Body of pancreas (tissue), 4 donors: ENCODE measurements around the gene EPHA8. TPM values are rescaled to one million over a fixed set of nuclear protein-coding genes. Genes with fewer than 3 reads are reported as not detected.

Source experiments
- ATAC-seq: fragments of 150-250 bp; one replicate; pipeline ENCODE4 v1.9.1; 2016
- DNase-seq, 4 donors: peaks; one replicate each; pipeline ENCODE4 v3.0.0-alpha.2; 2019
- H3K27ac ChIP-seq, 4 donors: fragments of 200-600 bp; sonication (generic); 1 replicate in 3 of 4; 2 replicates in 1 of 4; pipeline versions ENCODE4 v1.5.1 to v1.6.1; 2016 to 2019; ENCODE audit warnings: mild to moderate bottlenecking in 1 of 4, mixed read lengths in 1 of 4, moderate library complexity in 1 of 4
- H3K27me3 ChIP-seq, 2 donors: fragments of 200-600 bp; sonication (generic); one replicate each; pipeline ENCODE4 v1.6.0; 2016; ENCODE audit warnings: mild to moderate bottlenecking in 1 of 2
- H3K36me3 ChIP-seq, 2 donors: fragments of 200-600 bp; sonication (generic); replicated peaks in 1 of 2; 2 replicates each; pipeline ENCODE4 v1.5.1; 2016; ENCODE audit warnings: low read depth in 2 of 2; ENCODE audit not compliant: insufficient read depth in 1 of 2
- H3K4me1 ChIP-seq: fragments of 200-600 bp; sonication (generic); one replicate; pipeline ENCODE4 v1.6.0; 2016
- H3K4me3 ChIP-seq, 2 donors: fragments of 200-600 bp; sonication (generic); 1 replicate in 1 of 2; 2 replicates in 1 of 2; pipeline ENCODE4 v1.5.1; 2016 to 2019
- H3K9me3 ChIP-seq, 3 donors: fragments of 200-600 bp; sonication (generic); 1 replicate in 2 of 3; 2 replicates in 1 of 3; pipeline ENCODE4 v1.5.1; 2016
- CTCF ChIP-seq, 7 experiments: fragments of 450-650 bp in 4 of 7; fragments of 200-600 bp in 3 of 7; sonication (generic) in 3 of 7; IDR thresholded peaks; one replicate each; pipeline ENCODE4 v1.5.1; 2016 to 2019; ENCODE audit warnings: antibody characterized with exemption in 7 of 7
- POLR2A ChIP-seq, 3 donors: fragments of 450-650 bp; IDR thresholded peaks; one replicate each; pipeline ENCODE4 v1.6.1; 2016; ENCODE audit warnings: antibody characterized with exemption in 3 of 3, mild to moderate bottlenecking in 2 of 3
- WGBS, 2 donors: methylation state at CpG; one replicate each; pipeline ENCODE4 v1.1.5; 2017; 5-methylcytosine and 5-hydroxymethylcytosine counted together
- intact Hi-C: fragments of 100-400 bp; cut with DNase I; formaldehyde crosslinking; loops from one replicate; pipeline ENCODE4 v1.15.1; 2023
- total RNA-seq, 2 donors: library from RNA; depleted of rRNA; stranded (reverse); fragments of >200 nt; gene quantifications; one replicate each; pipeline ENCODE4 v1.1.0, GENCODE V29; 2016

EPHA8 gene
- total RNA-seq, 2 donors from 2014 or later: 0.52 to 0.66 TPM

GRCh38 chr1:22627331-22627730, 64.0 kb downstream of the EPHA8 start:
- peaks cover 11% of the 10 kb centered on the region for H3K4me1 ChIP-seq
- intact Hi-C loops: no loop called here
- H3K36me3 ChIP-seq: no peaks in the 10 kb centered on the region
- ATAC-seq (no peak), DNase-seq (peak in 1 of 4 donors; percentile 16)
- TF ChIP-seq POLR2A (IDR thresholded peaks at IDR 0.05) (no peak), CTCF (IDR thresholded peaks at IDR 0.05) (no peak)
- no peak overlapping the region for H3K27ac ChIP-seq
- H3K9me3 ChIP-seq: no peaks in the 10 kb centered on the region
- 41 to 60% methylated on average over 5 of the region's 5 CpGs for WGBS, 2 donors
- H3K4me3 ChIP-seq: no peak overlapping the region
- H3K27me3 ChIP-seq: no peaks in the 10 kb centered on the region

- no peak for DNase-seq
- no peaks in the 10 kb centered on the region for H3K27me3 ChIP-seq
- no peak for ATAC-seq
- no peak overlapping the region for H3K4me3 ChIP-seq
- no peak for TF ChIP-seq CTCF (IDR thresholded peaks at IDR 0.05)
- TF ChIP-seq POLR2A (IDR thresholded peaks at IDR 0.05): no peak
- no peaks in the 10 kb centered on the region for H3K9me3 ChIP-seq
- intact Hi-C loops: no loop called here
- H3K4me1 ChIP-seq: peaks cover 11% of the 10 kb centered on the region
- H3K27ac ChIP-seq: no peak overlapping the region
- 43 to 52% methylated on average over 11 of the region's 11 CpGs for WGBS, 2 donors
- no peaks in the 10 kb centered on the region for H3K36me3 ChIP-seq
Measured at GRCh38 chr1:22628698-22629444, 65.6 kb downstream of the EPHA8 start.

- H3K4me3 ChIP-seq: no peak overlapping the region
- TF ChIP-seq POLR2A (IDR thresholded peaks at IDR 0.05): no peak
- TF ChIP-seq CTCF (IDR thresholded peaks at IDR 0.05): no peak
- no peaks in the 10 kb centered on the region for H3K9me3 ChIP-seq
- intact Hi-C loops: no loop called here
- no peaks in the 10 kb centered on the region for H3K27me3 ChIP-seq
- H3K36me3 ChIP-seq: no peaks in the 10 kb centered on the region
- ATAC-seq (no peak), DNase-seq (no peak)
- H3K4me1 ChIP-seq: peaks cover 11% of the 10 kb centered on the region
- H3K27ac ChIP-seq: no peak overlapping the region
- WGBS, 2 donors: 54% methylated on average over 2 of the region's 2 CpGs
Measured at GRCh38 chr1:22629886-22630285, 66.6 kb downstream of the EPHA8 start.

- H3K27me3 ChIP-seq: no peaks in the 10 kb centered on the region
- intact Hi-C loops: no loop called here
- DNase-seq: no peak
Measured at GRCh38 chr1:22633697-22634463, 70.6 kb downstream of the EPHA8 start.

More at GRCh38 chr1:22633697-22634463, 70.6 kb downstream of the EPHA8 start:
- H3K4me3 ChIP-seq: no peak overlapping the region
- TF ChIP-seq POLR2A (IDR thresholded peaks at IDR 0.05) (no peak), CTCF (IDR thresholded peaks at IDR 0.05) (no peak)
- no peaks in the 10 kb centered on the region for H3K9me3 ChIP-seq
- WGBS, 2 donors: 85 to 96% methylated on average over 3 to 10 of the region's 10 CpGs
- ATAC-seq: no peak
- peaks cover 20% of the 10 kb centered on the region for H3K4me1 ChIP-seq
- H3K27ac ChIP-seq: no peak overlapping the region
- no peaks in the 10 kb centered on the region for H3K36me3 ChIP-seq
